Uterus (tissue), 2 donors: ENCODE data around the gene SESN2.

ENCODE experiments used
- CTCF ChIP-seq, 4 experiments: fragments of 200-600 bp in 2 of 4; fragments of 450-650 bp in 2 of 4; sonication (generic) in 2 of 4; IDR thresholded peaks; one replicate each; pipeline ENCODE4 v1.5.1; 2016 to 2019; ENCODE audit warnings: antibody characterized with exemption in 4 of 4, mild to moderate bottlenecking in 2 of 4, moderate library complexity in 1 of 4
- POLR2A ChIP-seq, 2 donors: fragments of 450-650 bp; IDR thresholded peaks; one replicate each; pipeline ENCODE4 v1.6.1; 2016; ENCODE audit warnings: antibody characterized with exemption in 2 of 2, mild to moderate bottlenecking in 1 of 2, moderate library complexity in 1 of 2

- no peak for TF ChIP-seq POLR2A (IDR thresholded peaks at IDR 0.05)
- TF ChIP-seq CTCF (IDR thresholded peaks at IDR 0.05): no peak
These were observed 70.3 kb downstream of the SESN2 start for GRCh38 chr1:28329395-28330153.
